ENCODE results near the gene OR5K1. TPM values are rescaled to one million over a fixed set of nuclear protein-coding genes. Genes with fewer than 3 reads are reported as not detected.

The OR5K1 gene
- total RNA-seq, 4 donors from 2014 or later: not detected

GRCh38 chr3:98445949-98446406 lies 17.0 kb upstream of the OR5K1 start:
- H3K36me3 ChIP-seq: no peaks in the 10 kb centered on the region
- H3K27ac ChIP-seq: no peak overlapping the region
- DNase-seq (ENCODE audit: low spot score in 2 of 2): no peak
- H3K27me3 ChIP-seq: no peaks in the 10 kb centered on the region
- no peaks in the 10 kb centered on the region for H3K4me1 ChIP-seq
- no peak overlapping the region for H3K4me3 ChIP-seq
- TF ChIP-seq CTCF (IDR thresholded peaks at IDR 0.05): no peak
- no peak for TF ChIP-seq POLR2A (IDR thresholded peaks at IDR 0.05)
- no peak for TF ChIP-seq EP300 (IDR thresholded peaks at IDR 0.05)
- H3K9me3 ChIP-seq: no peaks in the 10 kb centered on the region
- 77 to 87% methylated on average over 5 of the region's 5 CpGs for WGBS, 2 donors

GRCh38 chr3:98449606-98450193 lies 13.3 kb upstream of the OR5K1 start:
- 91 to 94% methylated on average over 7 of the region's 7 CpGs for WGBS, 2 donors
- TF ChIP-seq POLR2A (IDR thresholded peaks at IDR 0.05) (no peak), EP300 (IDR thresholded peaks at IDR 0.05) (no peak), CTCF (IDR thresholded peaks at IDR 0.05) (no peak)

GRCh38 chr3:98450372-98450771 lies 12.6 kb upstream of the OR5K1 start:
- Histone ChIP-seq H3K27ac (no peak overlapping the region), H3K27me3 (no peaks in the 10 kb centered on the region), H3K36me3 (no peaks in the 10 kb centered on the region), H3K4me3 (no peak overlapping the region), H3K4me1 (no peaks in the 10 kb centered on the region), H3K9me3 (no peaks in the 10 kb centered on the region)
- DNase-seq (ENCODE audit: low spot score in 2 of 2): no peak
- WGBS, 2 donors: 85% methylated on average over 4 of the region's 4 CpGs
- no peak for TF ChIP-seq EP300 (IDR thresholded peaks at IDR 0.05)

More at GRCh38 chr3:98449606-98450193, 13.3 kb upstream of the OR5K1 start:
- no peak for DNase-seq (ENCODE audit: low spot score in 2 of 2)
- Histone ChIP-seq H3K36me3 (no peaks in the 10 kb centered on the region), H3K9me3 (no peaks in the 10 kb centered on the region), H3K4me3 (no peak overlapping the region), H3K27me3 (no peaks in the 10 kb centered on the region), H3K27ac (no peak overlapping the region), H3K4me1 (no peaks in the 10 kb centered on the region)

- H3K4me1 ChIP-seq: no peaks in the 10 kb centered on the region
- H3K36me3 ChIP-seq: no peaks in the 10 kb centered on the region
- H3K27me3 ChIP-seq: no peaks in the 10 kb centered on the region
- no peak for TF ChIP-seq POLR2A (IDR thresholded peaks at IDR 0.05)
- no peak for TF ChIP-seq CTCF (IDR thresholded peaks at IDR 0.05)
- no peak for TF ChIP-seq EP300 (IDR thresholded peaks at IDR 0.05)
- H3K27ac ChIP-seq: no peak overlapping the region
- no peak overlapping the region for H3K4me3 ChIP-seq
- no peaks in the 10 kb centered on the region for H3K9me3 ChIP-seq
- DNase-seq (ENCODE audit: low spot score in 2 of 2): no peak
Measured at GRCh38 chr3:98453827-98454226, 9.2 kb upstream of the OR5K1 start.

- no peak for DNase-seq (ENCODE audit: low spot score in 2 of 2)
- Histone ChIP-seq H3K27me3 (no peaks in the 10 kb centered on the region), H3K4me1 (no peaks in the 10 kb centered on the region), H3K9me3 (no peaks in the 10 kb centered on the region), H3K27ac (no peak overlapping the region), H3K4me3 (no peak overlapping the region), H3K36me3 (no peaks in the 10 kb centered on the region)
- 97 to 100% methylated on average over 1 of the region's 1 CpG for WGBS, 2 donors
- TF ChIP-seq EP300 (IDR thresholded peaks at IDR 0.05) (no peak), POLR2A (IDR thresholded peaks at IDR 0.05) (no peak), CTCF (IDR thresholded peaks at IDR 0.05) (no peak)
Measured at GRCh38 chr3:98454929-98455328, 8.1 kb upstream of the OR5K1 start.

- no peak for TF ChIP-seq EP300 (IDR thresholded peaks at IDR 0.05)
- no peak for TF ChIP-seq POLR2A (IDR thresholded peaks at IDR 0.05)
- no peak for TF ChIP-seq CTCF (IDR thresholded peaks at IDR 0.05)
- WGBS, 2 donors: 82 to 93% methylated on average over 2 of the region's 2 CpGs
Measured at GRCh38 chr3:98457543-98457942, 5.5 kb upstream of the OR5K1 start.

More at GRCh38 chr3:98457543-98457942, 5.5 kb upstream of the OR5K1 start:
- H3K27me3 ChIP-seq: no peaks in the 10 kb centered on the region
- no peak overlapping the region for H3K27ac ChIP-seq
- H3K4me3 ChIP-seq: no peak overlapping the region
- H3K9me3 ChIP-seq: peaks cover 0 to 8% (median 0%) of the 10 kb centered on the region in 4 donors
- H3K4me1 ChIP-seq: no peaks in the 10 kb centered on the region
- no peak for DNase-seq (ENCODE audit: low spot score in 2 of 2)
- no peaks in the 10 kb centered on the region for H3K36me3 ChIP-seq
